Smooth muscle cell (in vitro differentiated cells): ENCODE measurements around the gene CALR. TPM values are rescaled to one million over a fixed set of nuclear protein-coding genes. Genes with fewer than 3 reads are reported as not detected.

ENCODE experiments used
- DNase-seq: peaks from one replicate; lab custom pipeline; 2025; ENCODE audit not compliant: unreplicated experiment; lab: John Stamatoyannopoulos, UW
- H2AFZ ChIP-seq: fragments of 200-600 bp; sonication (generic); 2 replicates; pipeline ENCODE4 v1.6.0; 2016; ENCODE audit warnings: antibody characterized with exemption, low read depth, mild to moderate bottlenecking
- H3F3A ChIP-seq: fragments of 200-600 bp; sonication (generic); 2 replicates; pipeline ENCODE4 v1.6.0; 2017; ENCODE audit warnings: antibody characterized with exemption, low read depth
- H3K27ac ChIP-seq: fragments of 200-600 bp; sonication (generic); 2 replicates; pipeline ENCODE4 v1.5.1; 2016; ENCODE audit warnings: low read depth, mild to moderate bottlenecking
- H3K27me3 ChIP-seq: fragments of 200-600 bp; sonication (generic); 2 replicates; pipeline ENCODE4 v1.6.1; 2016; ENCODE audit warnings: low read depth, mild to moderate bottlenecking
- H3K36me3 ChIP-seq: fragments of 200-600 bp; sonication (generic); 2 replicates; pipeline ENCODE4 v1.5.1; 2016; ENCODE audit warnings: low read depth
- H3K4me1 ChIP-seq: fragments of 200-600 bp; sonication (generic); 2 replicates; pipeline ENCODE4 v1.5.1; 2016; ENCODE audit warnings: low read depth
- H3K4me2 ChIP-seq: fragments of 200-600 bp; sonication (generic); 2 replicates; pipeline ENCODE4 v1.6.0; 2016; ENCODE audit warnings: mild to moderate bottlenecking
- H3K4me3 ChIP-seq: fragments of 200-600 bp; sonication (generic); 2 replicates; pipeline ENCODE4 v1.5.1; 2016; ENCODE audit warnings: mild to moderate bottlenecking
- H3K79me2 ChIP-seq: fragments of 200-600 bp; sonication (generic); 2 replicates; pipeline ENCODE4 v1.6.0; 2016; ENCODE audit warnings: low read depth, mild to moderate bottlenecking
- H3K9ac ChIP-seq: fragments of 200-600 bp; sonication (generic); 2 replicates; pipeline ENCODE4 v1.6.0; 2016; ENCODE audit warnings: low read depth
- H3K9me3 ChIP-seq: fragments of 200-600 bp; sonication (generic); replicated peaks from 2 replicates; pipeline ENCODE4 v1.5.1; 2016; ENCODE audit warnings: low read depth
- H4K20me1 ChIP-seq: fragments of 200-600 bp; sonication (generic); 2 replicates; pipeline ENCODE4 v1.6.0; 2016; ENCODE audit warnings: low read depth
- CTCF ChIP-seq: fragments of 200-600 bp; sonication (generic); IDR thresholded peaks from 2 replicates; pipeline ENCODE4 v1.5.1; 2017; ENCODE audit warnings: borderline replicate concordance, mild to moderate bottlenecking, antibody characterized with exemption; ENCODE audit not compliant: insufficient read depth, poor library complexity, severe bottlenecking
- WGBS: methylation state at CpG from one replicate; pipeline ENCODE4 v1.1.7; 2016; ENCODE audit warnings: low lambda C conversion rate; 5-methylcytosine and 5-hydroxymethylcytosine counted together
- polyA plus RNA-seq: library from polyadenylated mRNA; unstranded; fragments of >200 nt; fragmentation: Nextera tagmentation; extraction: Ambion mirVana; gene quantifications from 2 replicates; pipeline ENCODE4 v1.2.1, GENCODE V29; 2016
- total RNA-seq: library from RNA; depleted of rRNA; stranded (reverse); fragments of >200 nt; gene quantifications from 2 replicates; pipeline ENCODE4 v1.2.3, GENCODE V29; 2014

The CALR gene
- total and polyA plus RNA-seq, 2 experiments from 2014 or later, result 800 to 833 TPM

- Histone ChIP-seq H3F3A (no peaks in the 10 kb centered on the region), H3K4me3 (no peak overlapping the region), H3K36me3 (no peaks in the 10 kb centered on the region), H3K9ac (no peak overlapping the region), H3K4me1 (no peaks in the 10 kb centered on the region), H3K9me3 (no peaks in the 10 kb centered on the region), H3K27ac (no peak overlapping the region), H2AFZ (no peak overlapping the region), H3K79me2 (no peaks in the 10 kb centered on the region), H4K20me1 (no peaks in the 10 kb centered on the region), H3K27me3 (peaks cover 6% of the 10 kb centered on the region), H3K4me2 (no peak overlapping the region)
- TF ChIP-seq CTCF, result no peak
- no peak for DNase-seq
- WGBS, result 94% methylated on average over 6 of the region's 6 CpGs
These were observed 44.2 kb downstream of the CALR start for GRCh38 chr19:12982648-12983047.

- Histone ChIP-seq H3K27ac (no peak overlapping the region), H3K9me3 (no peaks in the 10 kb centered on the region), H3K4me2 (peak overlapping the region; percentile 82), H3K36me3 (no peaks in the 10 kb centered on the region), H3K27me3 (peaks cover 8% of the 10 kb centered on the region), H4K20me1 (no peaks in the 10 kb centered on the region), H3K4me1 (no peaks in the 10 kb centered on the region), H3K79me2 (no peaks in the 10 kb centered on the region), H3K4me3 (peak overlapping the region; percentile 46), H3F3A (no peaks in the 10 kb centered on the region), H3K9ac (peak overlapping the region; percentile 52), H2AFZ (peak overlapping the region; percentile 84)
- DNase-seq, result no peak
- TF ChIP-seq CTCF, result no peak
- 65% methylated on average over 10 of the region's 10 CpGs for WGBS
These were observed 44.7 kb downstream of the CALR start for GRCh38 chr19:12983091-12983490.

- Histone ChIP-seq H3K4me1 (no peaks in the 10 kb centered on the region), H3F3A (no peaks in the 10 kb centered on the region), H3K9me3 (no peaks in the 10 kb centered on the region), H3K9ac (peak overlapping the region; percentile 52), H3K36me3 (no peaks in the 10 kb centered on the region), H3K4me3 (peak overlapping the region; percentile 46), H2AFZ (peak overlapping the region; percentile 84), H3K4me2 (peak overlapping the region; percentile 82), H3K27me3 (peaks cover 8% of the 10 kb centered on the region), H3K79me2 (no peaks in the 10 kb centered on the region), H3K27ac (no peak overlapping the region), H4K20me1 (no peaks in the 10 kb centered on the region)
- 12% methylated on average over 39 of the region's 51 CpGs for WGBS
- DNase-seq, result peak; percentile 63
- TF ChIP-seq CTCF, result peak; percentile 96
These were observed 45.2 kb downstream of the CALR start for GRCh38 chr19:12983542-12984142.

GRCh38 chr19:12984143-12984627 lies 45.8 kb downstream of the CALR start:
- DNase-seq, result no peak
- Histone ChIP-seq H3K27ac (no peak overlapping the region), H3K9me3 (no peaks in the 10 kb centered on the region), H3K79me2 (no peaks in the 10 kb centered on the region), H3K36me3 (no peaks in the 10 kb centered on the region), H3K4me3 (no peak overlapping the region), H3K4me2 (no peak overlapping the region), H3K27me3 (peaks cover 8% of the 10 kb centered on the region), H2AFZ (no peak overlapping the region), H3F3A (no peaks in the 10 kb centered on the region), H4K20me1 (no peaks in the 10 kb centered on the region), H3K9ac (no peak overlapping the region), H3K4me1 (no peaks in the 10 kb centered on the region)
- TF ChIP-seq CTCF, result no peak
- 86% methylated on average over 3 of the region's 3 CpGs for WGBS
